Right lobe of liver (tissue), 4 donors: ENCODE measurements around the gene PTOV1.

Experiments
- POLR2A ChIP-seq: fragments of 450-650 bp; IDR thresholded peaks from one replicate; pipeline ENCODE4 v1.6.1; 2017; ENCODE audit warnings: antibody characterized with exemption, mild to moderate bottlenecking
- TF ChIP-seq, protein P1 (sequence below), 4 donors: fragments of 200-600 bp in 3 of 4; fragments of 450-650 bp in 1 of 4; IDR thresholded peaks; one replicate each; pipeline versions ENCODE4 v1.5.1 to v1.8.0; 2016 to 2022; ENCODE audit warnings: antibody characterized with exemption in 4 of 4, mild to moderate bottlenecking in 2 of 4
- donor health status: DM: no; HTN: no; CAD: no.
- donor health status: DM: no; HTN: no; CAD: no.
- donor health status: DM: no; HTN: yes; CAD: no.

DNA sequence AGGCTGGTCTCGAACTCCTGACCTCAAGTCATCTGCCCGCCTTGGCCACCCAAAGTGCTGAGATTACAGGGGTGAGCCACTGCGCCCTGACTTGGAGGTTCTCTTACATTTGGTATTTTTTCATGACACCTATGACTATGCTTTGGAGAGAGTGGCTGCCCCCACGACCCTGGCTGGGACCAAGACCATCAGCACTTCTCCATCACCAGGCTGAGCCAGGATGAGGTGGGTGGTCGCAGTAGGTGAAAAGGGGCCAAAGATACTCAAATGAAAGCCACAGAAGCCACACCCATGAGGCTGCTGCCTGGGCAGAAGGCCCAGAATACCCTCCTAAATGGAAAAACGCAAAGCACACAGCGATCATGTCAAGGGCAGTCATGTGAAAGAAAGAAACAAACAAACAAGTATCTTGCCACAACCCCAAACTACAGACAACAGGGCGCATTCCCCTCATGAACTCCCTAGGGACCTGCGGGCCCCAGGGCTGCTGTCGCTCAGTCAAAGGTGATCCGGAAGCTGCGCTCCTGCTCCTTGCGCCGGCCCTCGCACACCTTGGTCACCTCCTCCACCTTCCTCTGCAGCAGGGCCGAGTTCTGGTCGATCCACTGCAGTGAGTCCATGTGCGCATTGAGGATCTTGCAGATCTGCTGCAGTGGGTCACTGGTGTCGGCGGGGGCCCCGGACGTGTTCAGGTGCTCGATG is 56.9 kb downstream of the PTOV1 start:
- no peak for TF ChIP-seq POLR2A
- TF ChIP-seq, protein P1, sequence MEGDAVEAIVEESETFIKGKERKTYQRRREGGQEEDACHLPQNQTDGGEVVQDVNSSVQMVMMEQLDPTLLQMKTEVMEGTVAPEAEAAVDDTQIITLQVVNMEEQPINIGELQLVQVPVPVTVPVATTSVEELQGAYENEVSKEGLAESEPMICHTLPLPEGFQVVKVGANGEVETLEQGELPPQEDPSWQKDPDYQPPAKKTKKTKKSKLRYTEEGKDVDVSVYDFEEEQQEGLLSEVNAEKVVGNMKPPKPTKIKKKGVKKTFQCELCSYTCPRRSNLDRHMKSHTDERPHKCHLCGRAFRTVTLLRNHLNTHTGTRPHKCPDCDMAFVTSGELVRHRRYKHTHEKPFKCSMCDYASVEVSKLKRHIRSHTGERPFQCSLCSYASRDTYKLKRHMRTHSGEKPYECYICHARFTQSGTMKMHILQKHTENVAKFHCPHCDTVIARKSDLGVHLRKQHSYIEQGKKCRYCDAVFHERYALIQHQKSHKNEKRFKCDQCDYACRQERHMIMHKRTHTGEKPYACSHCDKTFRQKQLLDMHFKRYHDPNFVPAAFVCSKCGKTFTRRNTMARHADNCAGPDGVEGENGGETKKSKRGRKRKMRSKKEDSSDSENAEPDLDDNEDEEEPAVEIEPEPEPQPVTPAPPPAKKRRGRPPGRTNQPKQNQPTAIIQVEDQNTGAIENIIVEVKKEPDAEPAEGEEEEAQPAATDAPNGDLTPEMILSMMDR (IDR thresholded peaks at IDR 0.05) = no peak
